ENCODE measurements around the gene OSBPL1A.
"Not testable (repeated sequence)": the region's sequence is repeated elsewhere in the genome, so short reads cannot be mapped to it uniquely, and the experiment has no call there.

OSBPL1A gene

GRCh38 chr18:24378598-24378997 lies 19.0 kb downstream of the OSBPL1A start:
- Histone ChIP-seq H3F3A (ENCODE audit: insufficient read depth) (no peaks in the 10 kb centered on the region), H3K9ac (ENCODE audit: low read length) (no peak overlapping the region), H3K9me2 (replicated peaks; ENCODE audit: insufficient read depth, low read length) (no peaks in the 10 kb centered on the region), H3K4me2 (ENCODE audit: low read depth, low read length, poor library complexity, severe bottlenecking) (no peak overlapping the region), H4K20me1 (ENCODE audit: low read depth, low read length) (no peaks in the 10 kb centered on the region), H3K27me3 (ENCODE audit: low read length) (no peaks in the 10 kb centered on the region), H3K36me3 (ENCODE audit: low read length) (no peaks in the 10 kb centered on the region), H2AFZ (ENCODE audit: low read depth, low read length, severe bottlenecking) (no peak overlapping the region), H3K27ac (ENCODE audit: low read depth, low read length) (no peak overlapping the region), H3K9me3 (ENCODE audit: insufficient read depth, low read length) (no peaks in the 10 kb centered on the region), H3K79me2 (ENCODE audit: insufficient read depth, low read length) (no peaks in the 10 kb centered on the region), H3K4me3 (ENCODE audit: insufficient read depth, low read length, poor library complexity, severe bottlenecking) (no peak overlapping the region)
- TF ChIP-seq EZH2phosphoT487 (conservative IDR thresholded peaks at IDR 0.05; ENCODE audit: low read length) = no peak
- TF ChIP-seq, protein P1, sequence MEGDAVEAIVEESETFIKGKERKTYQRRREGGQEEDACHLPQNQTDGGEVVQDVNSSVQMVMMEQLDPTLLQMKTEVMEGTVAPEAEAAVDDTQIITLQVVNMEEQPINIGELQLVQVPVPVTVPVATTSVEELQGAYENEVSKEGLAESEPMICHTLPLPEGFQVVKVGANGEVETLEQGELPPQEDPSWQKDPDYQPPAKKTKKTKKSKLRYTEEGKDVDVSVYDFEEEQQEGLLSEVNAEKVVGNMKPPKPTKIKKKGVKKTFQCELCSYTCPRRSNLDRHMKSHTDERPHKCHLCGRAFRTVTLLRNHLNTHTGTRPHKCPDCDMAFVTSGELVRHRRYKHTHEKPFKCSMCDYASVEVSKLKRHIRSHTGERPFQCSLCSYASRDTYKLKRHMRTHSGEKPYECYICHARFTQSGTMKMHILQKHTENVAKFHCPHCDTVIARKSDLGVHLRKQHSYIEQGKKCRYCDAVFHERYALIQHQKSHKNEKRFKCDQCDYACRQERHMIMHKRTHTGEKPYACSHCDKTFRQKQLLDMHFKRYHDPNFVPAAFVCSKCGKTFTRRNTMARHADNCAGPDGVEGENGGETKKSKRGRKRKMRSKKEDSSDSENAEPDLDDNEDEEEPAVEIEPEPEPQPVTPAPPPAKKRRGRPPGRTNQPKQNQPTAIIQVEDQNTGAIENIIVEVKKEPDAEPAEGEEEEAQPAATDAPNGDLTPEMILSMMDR (IDR thresholded peaks at IDR 0.05; ENCODE audit: insufficient read depth, low read length, poor library complexity, severe bottlenecking) = no peak

DNA sequence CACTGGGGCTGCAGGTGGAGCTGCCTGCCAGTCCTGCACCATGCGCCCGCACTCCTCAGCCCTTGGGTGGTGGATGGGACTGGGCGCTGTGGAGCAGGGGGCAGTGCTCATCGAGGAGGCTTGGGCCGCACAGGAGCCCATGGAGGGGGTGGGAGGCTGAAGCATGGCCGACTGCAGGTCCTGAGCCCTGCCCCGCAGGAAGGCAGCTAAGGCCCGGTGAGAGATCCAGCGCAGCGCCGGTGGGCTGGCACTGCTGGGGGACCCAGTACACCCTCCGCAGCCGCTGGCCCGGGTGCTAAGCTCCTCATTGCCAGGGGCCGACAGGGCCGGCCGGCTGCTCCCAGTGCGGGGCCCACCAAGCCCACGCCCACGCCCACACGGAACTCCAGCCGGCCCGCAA lies 21.1 kb downstream of the OSBPL1A start:
- H3K9ac ChIP-seq (ENCODE audit: low read length); H3K79me2 ChIP-seq (ENCODE audit: insufficient read depth, low read length); H2AFZ ChIP-seq (ENCODE audit: low read depth, low read length, severe bottlenecking); H3K27me3 ChIP-seq (ENCODE audit: low read length); H3K9me3 ChIP-seq (ENCODE audit: insufficient read depth, low read length); H3F3A ChIP-seq (ENCODE audit: insufficient read depth); H3K36me3 ChIP-seq (ENCODE audit: low read length); H3K9me2 ChIP-seq (replicated peaks; ENCODE audit: insufficient read depth, low read length); H3K27ac ChIP-seq (ENCODE audit: low read depth, low read length); H4K20me1 ChIP-seq (ENCODE audit: low read depth, low read length); H3K4me3 ChIP-seq (ENCODE audit: insufficient read depth, low read length, poor library complexity, severe bottlenecking); H3K4me2 ChIP-seq (ENCODE audit: low read depth, low read length, poor library complexity, severe bottlenecking): not testable (repeated sequence)

DNA sequence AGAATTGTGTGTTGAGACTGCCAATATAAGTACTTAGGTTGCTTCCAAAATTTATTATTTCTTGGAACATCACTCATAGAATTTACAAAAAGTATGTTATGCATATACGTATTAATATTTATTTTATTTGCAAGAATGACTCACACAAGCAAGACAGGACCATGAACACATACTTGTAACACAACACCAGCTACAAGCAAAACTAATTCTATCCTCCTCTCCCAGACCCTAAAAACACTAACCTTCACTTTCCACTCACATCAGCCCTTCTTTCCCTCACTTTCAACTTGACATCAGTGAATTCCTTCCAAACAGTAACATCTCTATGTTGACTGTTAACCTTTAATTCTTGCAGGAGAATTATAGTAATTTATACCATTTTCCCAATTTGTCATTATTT lies 24.3 kb downstream of the OSBPL1A start:
- H4K20me1 ChIP-seq (ENCODE audit: low read depth, low read length) = no peaks in the 10 kb centered on the region
- H2AFZ ChIP-seq (ENCODE audit: low read depth, low read length, severe bottlenecking) = no peak overlapping the region
- H3K79me2 ChIP-seq (ENCODE audit: insufficient read depth, low read length) = no peaks in the 10 kb centered on the region
- no peaks in the 10 kb centered on the region for H3K27me3 ChIP-seq (ENCODE audit: low read length)
- no peak overlapping the region for H3K4me2 ChIP-seq (ENCODE audit: low read depth, low read length, poor library complexity, severe bottlenecking)
- no peaks in the 10 kb centered on the region for H3K9me2 ChIP-seq (replicated peaks; ENCODE audit: insufficient read depth, low read length)
- no peaks in the 10 kb centered on the region for H3F3A ChIP-seq (ENCODE audit: insufficient read depth)
- no peak overlapping the region for H3K4me3 ChIP-seq (ENCODE audit: insufficient read depth, low read length, poor library complexity, severe bottlenecking)
- H3K36me3 ChIP-seq (ENCODE audit: low read length) = no peaks in the 10 kb centered on the region
- H3K9ac ChIP-seq (ENCODE audit: low read length) = no peak overlapping the region
- no peak overlapping the region for H3K27ac ChIP-seq (ENCODE audit: low read depth, low read length)
- no peaks in the 10 kb centered on the region for H3K9me3 ChIP-seq (ENCODE audit: insufficient read depth, low read length)
- TF ChIP-seq EZH2phosphoT487 (conservative IDR thresholded peaks at IDR 0.05; ENCODE audit: low read length) = no peak
- TF ChIP-seq, protein P1 (IDR thresholded peaks at IDR 0.05; ENCODE audit: insufficient read depth, low read length, poor library complexity, severe bottlenecking) = no peak

- H3K4me3 ChIP-seq (ENCODE audit: insufficient read depth, low read length, poor library complexity, severe bottlenecking) = no peak overlapping the region
- no peaks in the 10 kb centered on the region for H3K79me2 ChIP-seq (ENCODE audit: insufficient read depth, low read length)
- no peak overlapping the region for H3K4me2 ChIP-seq (ENCODE audit: low read depth, low read length, poor library complexity, severe bottlenecking)
- H3K9ac ChIP-seq (ENCODE audit: low read length) = no peak overlapping the region
- no peaks in the 10 kb centered on the region for H3K27me3 ChIP-seq (ENCODE audit: low read length)
- no peak overlapping the region for H2AFZ ChIP-seq (ENCODE audit: low read depth, low read length, severe bottlenecking)
- no peak for TF ChIP-seq EZH2phosphoT487 (conservative IDR thresholded peaks at IDR 0.05; ENCODE audit: low read length)
- TF ChIP-seq, protein P1 (IDR thresholded peaks at IDR 0.05; ENCODE audit: insufficient read depth, low read length, poor library complexity, severe bottlenecking) = no peak
- no peaks in the 10 kb centered on the region for H3K9me3 ChIP-seq (ENCODE audit: insufficient read depth, low read length)
- H3K27ac ChIP-seq (ENCODE audit: low read depth, low read length) = no peak overlapping the region
- H4K20me1 ChIP-seq (ENCODE audit: low read depth, low read length) = no peaks in the 10 kb centered on the region
- no peaks in the 10 kb centered on the region for H3K9me2 ChIP-seq (replicated peaks; ENCODE audit: insufficient read depth, low read length)
- no peaks in the 10 kb centered on the region for H3K36me3 ChIP-seq (ENCODE audit: low read length)
- H3F3A ChIP-seq (ENCODE audit: insufficient read depth) = no peaks in the 10 kb centered on the region
Measured at GRCh38 chr18:24372279-24372872, 25.2 kb downstream of the OSBPL1A start.

All from SU-DHL-6 (cell line).